Hepatic stellate cell (primary cell): ENCODE measurements around the gene CPM.

ENCODE experiments used
- DNase-seq: peaks from one replicate; pipeline ENCODE4 v3.0.0; 2011; ENCODE audit warnings: low spot score

The CPM gene

DNA sequence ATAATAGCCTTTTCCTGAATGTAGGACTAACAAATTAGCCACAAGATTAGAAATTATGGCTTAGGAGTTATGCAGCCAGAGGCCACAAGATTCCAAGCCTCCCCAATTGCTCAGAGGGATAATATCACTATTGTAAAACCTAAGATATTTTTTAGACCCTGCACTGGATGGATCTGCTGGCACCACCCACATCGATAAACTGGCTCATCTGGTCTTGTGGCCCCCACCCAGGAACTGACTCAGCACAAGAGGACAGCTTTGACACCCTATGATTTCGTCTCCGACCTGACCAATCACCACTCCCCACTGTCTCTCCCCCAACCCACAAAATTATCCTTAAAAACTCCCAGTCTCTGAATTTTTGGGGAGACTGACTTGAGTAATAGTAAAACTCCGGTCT lies 54.7 kb downstream of the CPM start:
- DNase-seq: no peak

- DNase-seq: no peak
Measured at GRCh38 chr12:68877583-68877982, 55.4 kb downstream of the CPM start.

DNA sequence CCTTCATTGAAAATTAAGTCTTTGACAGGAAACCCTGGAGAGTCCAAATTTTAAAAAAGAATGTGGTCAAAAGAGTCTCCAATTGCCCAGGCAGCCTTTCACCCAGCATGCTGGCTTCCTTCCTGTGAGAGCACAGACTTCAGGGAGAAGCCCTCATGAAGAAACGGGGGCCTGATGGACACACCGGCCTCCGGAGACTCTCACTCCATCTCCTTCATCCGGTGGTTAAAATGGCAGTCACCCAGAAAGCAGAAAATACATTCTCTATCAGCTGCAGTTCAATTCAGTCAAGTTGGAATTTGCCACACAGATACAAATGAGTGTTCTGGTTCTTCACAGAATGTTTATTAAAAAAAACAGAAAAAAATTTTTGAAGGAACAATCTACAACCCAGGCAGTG lies 56.5 kb downstream of the CPM start:
- no peak for DNase-seq

DNA sequence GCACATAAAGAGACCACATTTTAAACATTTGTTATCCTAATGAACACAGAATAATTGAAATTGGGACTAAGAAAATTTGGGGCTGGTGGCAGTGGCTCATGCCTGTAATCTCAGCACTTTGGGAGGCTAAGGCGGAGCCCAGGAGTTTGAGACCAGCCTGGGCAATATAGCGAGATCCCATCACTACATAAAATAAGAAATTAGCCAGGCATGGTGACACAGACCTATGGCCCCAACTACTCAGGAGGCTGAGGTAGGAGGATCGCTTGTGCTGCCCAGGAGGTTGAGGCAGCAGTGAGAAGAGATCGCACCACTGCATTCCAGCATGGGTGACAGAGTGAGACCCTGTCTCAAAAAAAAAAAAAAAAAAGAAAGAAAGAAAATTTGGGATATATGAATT lies 59.7 kb downstream of the CPM start:
- DNase-seq: no peak

GRCh38 chr12:68871921-68872320 lies 61.0 kb downstream of the CPM start:
- no peak for DNase-seq

GRCh38 chr12:68871396-68871795 lies 61.6 kb downstream of the CPM start:
- DNase-seq: no peak

GRCh38 chr12:68870443-68870842 lies 62.5 kb downstream of the CPM start:
- no peak for DNase-seq

DNA sequence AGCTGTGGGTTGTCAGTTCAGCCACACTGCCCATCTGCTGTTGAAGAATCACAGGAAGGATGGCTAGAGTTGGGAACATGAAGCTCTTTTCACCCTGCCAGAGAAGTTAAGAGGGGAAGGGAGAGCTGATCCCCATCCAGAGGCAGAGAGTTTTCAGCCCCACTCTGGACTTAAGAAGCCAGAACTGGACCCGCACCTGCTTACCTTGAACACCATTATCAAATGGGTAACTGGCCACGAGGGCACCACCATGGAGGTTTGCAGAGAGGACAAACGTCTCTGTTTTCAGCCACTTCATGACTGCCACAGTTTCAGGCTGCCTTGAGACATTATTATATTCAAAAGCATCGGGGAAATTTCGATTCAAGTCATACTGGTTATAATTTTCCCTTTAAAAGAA lies 63.0 kb downstream of the CPM start:
- no peak for DNase-seq

DNA sequence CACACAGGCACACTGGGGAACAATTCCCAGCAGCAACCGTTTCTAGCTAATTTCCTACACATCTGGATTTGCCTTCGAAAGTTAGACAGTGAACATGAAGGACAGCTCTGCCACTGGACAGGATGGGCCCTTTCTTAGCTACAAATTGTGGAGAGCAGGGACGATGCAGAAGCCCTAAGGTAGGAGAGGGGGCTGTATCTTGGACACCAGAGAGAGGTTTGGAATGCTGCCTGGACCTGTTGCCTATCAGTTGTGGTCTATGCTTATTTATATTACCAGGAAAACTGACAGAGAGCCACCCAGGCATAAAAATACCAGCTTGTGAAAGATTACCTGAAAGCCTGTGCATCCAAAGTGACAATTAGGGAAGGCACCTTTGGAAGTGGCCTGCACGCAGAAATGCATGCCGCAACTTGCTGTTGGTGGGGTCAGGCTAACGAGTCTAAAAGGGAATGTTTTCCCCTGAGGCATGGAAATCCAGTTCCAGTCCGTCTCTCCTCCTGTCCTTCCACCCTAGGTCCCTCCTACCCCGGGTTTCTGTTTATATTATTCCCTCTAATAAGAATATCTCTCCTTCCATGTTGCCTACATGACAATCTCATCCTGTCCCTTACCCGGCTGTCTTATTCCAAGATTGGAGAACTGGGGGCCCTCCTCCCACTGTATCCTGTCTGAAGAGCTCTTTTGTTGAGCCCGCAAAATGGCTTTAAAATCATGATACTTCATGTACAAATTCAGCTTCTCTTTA lies 64.8 kb downstream of the CPM start:
- no peak for DNase-seq

- DNase-seq: no peak
Measured at GRCh38 chr12:68867606-68868005, 65.4 kb downstream of the CPM start.

DNA sequence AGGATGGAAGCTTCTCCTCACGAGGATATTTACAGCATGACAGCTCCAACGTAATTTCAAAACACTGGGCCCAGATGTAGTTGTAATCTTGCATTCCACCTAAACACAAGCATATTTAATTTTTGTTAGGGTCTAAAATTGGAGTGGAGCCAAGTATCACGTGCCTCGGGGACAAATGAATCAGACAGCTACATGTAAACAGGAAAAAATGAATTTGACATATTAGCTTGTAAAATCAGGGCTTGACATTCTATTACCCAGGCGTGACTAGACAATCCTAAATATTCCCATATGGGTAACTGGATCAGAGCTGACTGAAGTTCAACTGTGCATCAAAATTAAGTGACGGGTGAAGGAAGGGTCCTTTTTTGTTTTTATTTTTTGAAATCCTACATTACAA lies 66.0 kb downstream of the CPM start:
- DNase-seq: no peak

DNA sequence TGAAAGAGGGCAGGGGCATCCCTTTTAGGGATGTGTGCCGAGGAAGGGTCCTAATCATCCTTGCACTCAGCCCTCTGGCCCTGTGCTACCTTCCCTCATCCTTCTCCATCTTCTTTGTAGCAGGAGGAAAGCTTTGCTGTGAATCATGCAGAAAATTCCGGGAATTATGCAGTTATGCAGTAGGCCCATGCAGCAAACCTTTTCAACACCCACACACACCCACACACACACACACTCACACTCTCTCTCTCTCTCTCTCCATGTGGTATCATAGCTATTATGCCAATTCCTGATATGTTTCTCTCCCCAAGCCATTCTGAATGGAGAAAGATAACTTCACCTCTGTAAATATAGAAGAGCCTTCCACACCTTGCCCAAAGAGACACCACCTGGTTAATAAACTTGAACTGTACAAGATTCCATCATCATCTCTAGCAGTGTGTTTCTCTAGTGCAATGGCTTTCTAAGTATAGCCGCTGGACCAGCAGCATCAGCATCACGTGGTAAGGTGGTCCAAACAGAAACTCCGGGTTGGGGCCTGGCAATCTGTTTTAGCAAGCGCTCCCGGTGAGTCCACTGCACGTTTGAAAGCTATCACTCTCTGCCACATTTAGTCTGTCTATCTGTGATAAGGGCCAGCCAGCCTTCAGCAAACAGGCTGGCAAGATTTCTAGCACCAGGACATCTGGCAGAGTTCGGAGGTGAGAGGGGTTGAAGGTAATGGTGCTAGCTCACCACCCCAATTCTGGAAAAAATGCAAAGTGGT lies 67.4 kb downstream of the CPM start:
- DNase-seq: no peak

- no peak for DNase-seq
Measured at GRCh38 chr12:68864604-68865003, 68.4 kb downstream of the CPM start.

DNA sequence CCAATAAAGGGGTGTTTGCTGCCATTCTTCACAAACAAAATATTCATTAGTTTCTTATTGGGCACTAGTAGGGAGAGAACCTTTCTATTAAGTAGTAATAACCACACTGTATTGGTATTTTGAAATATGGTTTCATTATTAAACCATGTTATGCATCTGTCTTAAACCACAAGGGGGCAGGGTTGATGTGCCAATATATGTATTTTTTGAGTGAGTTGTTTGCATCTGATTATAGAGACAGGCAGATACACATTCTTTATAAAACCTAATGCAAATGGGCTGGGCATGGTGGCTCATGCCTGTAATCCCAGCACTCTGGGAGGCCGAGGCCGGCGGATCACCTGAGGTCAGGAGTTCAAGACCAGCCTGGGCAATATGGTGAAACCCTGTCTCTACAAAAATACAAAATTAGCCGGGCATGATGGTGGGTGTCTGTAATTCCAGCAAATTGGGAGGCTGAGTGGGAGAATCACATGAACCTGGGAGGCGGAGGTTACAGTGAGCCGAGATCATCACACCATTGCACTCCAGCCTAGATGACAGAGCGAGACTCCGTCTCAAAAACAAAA lies 69.0 kb downstream of the CPM start:
- peak; percentile 12 for DNase-seq

GRCh38 chr12:68863109-68863770 lies 69.7 kb downstream of the CPM start:
- no peak for DNase-seq

- DNase-seq: no peak
Measured at GRCh38 chr12:68861890-68862289, 71.1 kb downstream of the CPM start.

- no peak for DNase-seq
Measured at GRCh38 chr12:68856510-68856909, 76.5 kb downstream of the CPM start.

GRCh38 chr12:68855771-68856170 lies 77.2 kb downstream of the CPM start:
- no peak for DNase-seq

DNA sequence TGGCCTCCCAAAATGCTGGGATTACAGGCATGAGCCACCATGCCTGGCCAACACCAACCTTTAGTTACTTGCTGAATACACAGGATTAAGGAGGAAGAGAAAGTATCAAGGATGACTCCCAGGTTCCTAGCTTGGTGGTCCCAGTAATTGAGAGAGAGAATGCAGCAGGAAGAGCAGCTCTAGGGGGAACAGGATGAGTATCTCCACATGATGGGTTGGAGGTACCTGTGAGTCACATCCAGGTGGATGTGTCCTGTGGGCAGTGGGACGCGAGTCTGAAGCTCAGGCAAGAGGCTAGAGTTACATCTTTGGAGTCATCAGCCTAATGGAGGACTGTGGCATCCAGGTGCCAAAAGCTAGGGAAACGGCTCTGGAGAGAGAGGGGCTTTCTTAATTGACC lies 77.9 kb downstream of the CPM start:
- DNase-seq: no peak

DNA sequence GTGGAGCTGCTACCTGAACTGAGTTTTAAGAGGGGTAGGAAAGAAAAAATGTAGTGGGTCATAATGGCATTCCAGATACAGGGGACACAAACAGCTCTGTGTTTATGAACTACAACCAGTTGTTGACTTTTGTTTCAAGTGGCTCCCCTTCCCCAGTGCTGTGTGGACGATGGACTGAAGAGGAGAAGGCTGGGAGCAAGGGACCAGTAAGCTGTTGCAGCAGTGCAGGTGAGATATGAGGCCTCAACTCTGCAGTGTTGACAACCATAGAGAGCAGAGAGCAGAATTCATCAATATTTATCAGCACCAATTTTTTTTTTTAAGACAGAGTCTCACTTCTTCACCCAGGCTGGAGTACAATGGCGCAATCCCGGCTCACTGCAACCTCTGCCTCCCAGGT lies 78.4 kb downstream of the CPM start:
- DNase-seq: no peak

DNA sequence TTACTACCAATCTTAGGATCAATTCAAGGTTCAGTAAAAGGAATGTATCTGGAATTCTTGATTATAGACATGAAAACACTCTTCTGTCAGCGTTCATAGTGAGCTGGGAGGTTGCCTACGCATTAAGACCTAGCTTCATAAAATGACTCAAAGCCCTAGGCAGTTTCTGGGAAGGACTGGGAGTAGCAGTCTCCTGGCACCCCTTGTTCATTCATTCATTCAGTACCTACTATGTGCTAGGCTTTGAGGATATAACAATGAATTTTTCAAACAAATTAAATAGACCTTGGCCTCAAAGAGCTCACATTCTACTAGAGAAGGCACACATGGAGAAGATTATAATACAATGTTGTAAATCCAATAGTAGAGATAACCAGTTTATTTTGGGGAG lies 78.9 kb downstream of the CPM start:
- no peak for DNase-seq

DNA sequence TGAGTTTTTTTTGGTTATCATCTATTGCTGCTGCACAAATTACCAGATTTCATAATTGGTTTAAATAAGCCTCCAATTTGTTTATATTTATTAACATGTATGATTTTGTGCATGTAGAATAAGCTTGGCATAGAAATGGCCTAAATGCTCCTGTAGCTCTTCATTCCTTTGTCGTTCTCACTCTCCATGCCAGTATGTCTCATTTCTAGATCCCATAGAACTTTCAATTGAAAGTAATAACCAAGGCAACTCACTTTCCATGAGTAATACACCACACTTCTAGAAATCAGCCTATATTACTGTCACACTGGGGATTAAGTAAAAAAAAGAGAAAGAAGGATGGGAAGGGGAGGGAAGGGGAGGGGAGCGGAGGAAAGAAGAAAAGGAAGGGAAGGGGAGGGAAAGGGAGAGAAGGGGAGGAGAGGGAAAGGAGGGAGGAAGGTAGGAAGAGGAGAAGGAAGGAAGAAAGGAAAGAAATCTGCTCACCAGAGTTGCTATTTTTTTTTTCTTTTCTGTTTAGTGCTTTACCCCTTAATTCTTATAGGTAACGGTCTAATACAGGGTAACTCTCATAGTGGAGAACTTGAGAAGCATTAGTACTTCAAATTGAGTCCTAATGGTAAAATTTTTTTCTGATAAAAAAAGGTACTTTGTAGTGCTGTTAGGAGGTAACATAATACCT lies 79.4 kb downstream of the CPM start:
- DNase-seq: no peak
